Activated naive CD4-positive, alpha-beta T cell treated with anti-CD3 and anti-CD28 coated beads, Interleukin-2, amount 50 U/mL, for 72 hours (primary cell): ENCODE data around the gene CPTP. TPM values are rescaled to one million over a fixed set of nuclear protein-coding genes. Genes with fewer than 3 reads are reported as not detected.
A peak's percentile ranks its signal among the peaks of the same experiment; 100 is the strongest.

Source experiments
- ATAC-seq, 2 donors: fragments of 150-1000 bp; cut with Tn5 transposase; 2 replicates each; pipeline ENCODE4 v1.10.0; 2021; ENCODE audit warnings: mild to moderate bottlenecking in 2 of 2, moderate library complexity in 2 of 2
- DNase-seq, 2 donors: peaks; one replicate each; pipeline ENCODE4 v3.0.0; 2021 to 2022; ENCODE audit warnings: low spot score in 2 of 2
- H3K27ac Mint-ChIP-seq, 2 donors: one replicate each; pipeline ENCODE4 v1.8.0; 2022; ENCODE audit warnings: mild to moderate bottlenecking in 2 of 2, mixed read lengths in 2 of 2
- H3K36me3 Mint-ChIP-seq, 2 donors: one replicate each; pipeline ENCODE4 v1.8.0; 2022; ENCODE audit warnings: mixed read lengths in 2 of 2
- H3K9me3 Mint-ChIP-seq, 2 donors: one replicate each; pipeline ENCODE4 v1.8.0; 2022; ENCODE audit warnings: mixed read lengths in 2 of 2
- total RNA-seq, 2 donors: library from RNA; stranded (reverse); gene quantifications; one replicate each; pipeline ENCODE4 v1.2.3, GENCODE V29; 2022

Gene CPTP
- total RNA-seq, 2 donors from 2014 or later: 9.8 to 12.2 TPM

- Mint-ChIP-seq H3K9me3 (no peaks in the 10 kb centered on the region), H3K36me3 (no peaks in the 10 kb centered on the region), H3K27ac (no peak overlapping the region)
- DNase-seq (no peak), ATAC-seq (no peak)
Measured at GRCh38 chr1:1287288-1288110, 37.1 kb upstream of the CPTP start.

GRCh38 chr1:1290238-1290731, 34.3 kb upstream of the CPTP start:
- Mint-ChIP-seq H3K27ac (no peak overlapping the region), H3K36me3 (no peaks in the 10 kb centered on the region), H3K9me3 (no peaks in the 10 kb centered on the region)
- ATAC-seq: peak; percentile 44 to 62
- DNase-seq: peak in 1 of 2 donors; percentile 81

GRCh38 chr1:1291023-1291528, 33.5 kb upstream of the CPTP start:
- no peaks in the 10 kb centered on the region for H3K36me3 Mint-ChIP-seq
- no peak for ATAC-seq
- DNase-seq: no peak
- no peaks in the 10 kb centered on the region for H3K9me3 Mint-ChIP-seq
- H3K27ac Mint-ChIP-seq: no peak overlapping the region

- Mint-ChIP-seq H3K27ac (no peak overlapping the region), H3K9me3 (no peaks in the 10 kb centered on the region), H3K36me3 (no peaks in the 10 kb centered on the region)
- DNase-seq: peak in 1 of 2 donors; percentile 70
- peak; percentile 75 to 82 for ATAC-seq
Measured at GRCh38 chr1:1291548-1292441, 32.8 kb upstream of the CPTP start.

- ATAC-seq (no peak), DNase-seq (no peak)
- H3K9me3 Mint-ChIP-seq: no peaks in the 10 kb centered on the region
- no peaks in the 10 kb centered on the region for H3K36me3 Mint-ChIP-seq
- H3K27ac Mint-ChIP-seq: no peak overlapping the region
Measured at GRCh38 chr1:1292442-1292779, 32.2 kb upstream of the CPTP start.

GRCh38 chr1:1292851-1293250, 31.8 kb upstream of the CPTP start:
- H3K36me3 Mint-ChIP-seq: no peaks in the 10 kb centered on the region
- DNase-seq (no peak), ATAC-seq (no peak)
- H3K27ac Mint-ChIP-seq: no peak overlapping the region
- H3K9me3 Mint-ChIP-seq: no peaks in the 10 kb centered on the region

GRCh38 chr1:1293263-1294249, 31.0 kb upstream of the CPTP start:
- no peak for ATAC-seq
- no peaks in the 10 kb centered on the region for H3K9me3 Mint-ChIP-seq
- H3K36me3 Mint-ChIP-seq: no peaks in the 10 kb centered on the region

GRCh38 chr1:1294250-1294890, 30.2 kb upstream of the CPTP start:
- Mint-ChIP-seq H3K9me3 (no peaks in the 10 kb centered on the region), H3K27ac (no peak overlapping the region), H3K36me3 (no peaks in the 10 kb centered on the region)
- ATAC-seq: no peak
- no peak for DNase-seq

More at GRCh38 chr1:1293263-1294249, 31.0 kb upstream of the CPTP start:
- no peak for DNase-seq
- no peak overlapping the region for H3K27ac Mint-ChIP-seq

- no peaks in the 10 kb centered on the region for H3K36me3 Mint-ChIP-seq
- H3K9me3 Mint-ChIP-seq: no peaks in the 10 kb centered on the region
- DNase-seq (no peak), ATAC-seq (no peak)
- H3K27ac Mint-ChIP-seq: no peak overlapping the region
Measured at GRCh38 chr1:1295154-1295923, 29.3 kb upstream of the CPTP start.

- no peaks in the 10 kb centered on the region for H3K9me3 Mint-ChIP-seq
- no peak for DNase-seq
- no peak overlapping the region for H3K27ac Mint-ChIP-seq
- H3K36me3 Mint-ChIP-seq: no peaks in the 10 kb centered on the region
- no peak for ATAC-seq
Measured at GRCh38 chr1:1296070-1297061, 28.2 kb upstream of the CPTP start.

- H3K27ac Mint-ChIP-seq: no peak overlapping the region
- DNase-seq (no peak), ATAC-seq (no peak)
- H3K9me3 Mint-ChIP-seq: no peaks in the 10 kb centered on the region
- no peaks in the 10 kb centered on the region for H3K36me3 Mint-ChIP-seq
Measured at GRCh38 chr1:1297802-1298424, 26.7 kb upstream of the CPTP start.

GRCh38 chr1:1298861-1299685, 25.5 kb upstream of the CPTP start:
- ATAC-seq: no peak
- H3K36me3 Mint-ChIP-seq: no peaks in the 10 kb centered on the region

GRCh38 chr1:1299686-1300351, 24.8 kb upstream of the CPTP start:
- H3K36me3 Mint-ChIP-seq: no peaks in the 10 kb centered on the region
- peak; percentile 44 to 60 for ATAC-seq
- DNase-seq: no peak

More at GRCh38 chr1:1298861-1299685, 25.5 kb upstream of the CPTP start:
- no peak for DNase-seq
- Mint-ChIP-seq H3K9me3 (no peaks in the 10 kb centered on the region), H3K27ac (no peak overlapping the region)

More at GRCh38 chr1:1299686-1300351, 24.8 kb upstream of the CPTP start:
- no peaks in the 10 kb centered on the region for H3K9me3 Mint-ChIP-seq
- no peak overlapping the region for H3K27ac Mint-ChIP-seq
